HFF-Myc (cell line): ENCODE measurements around the gene RHOT1.

Source experiments
- DNase-seq: peaks from one replicate; pipeline ENCODE4 v3.0.0-alpha.2; 2011; ENCODE audit warnings: low read depth; ENCODE audit errors: extremely low read depth
- H3K4me3 ChIP-seq: replicated peaks from 2 replicates; pipeline ENCODE4 v1.5.1; 2011; ENCODE audit warnings: low read depth, mild to moderate bottlenecking, control low read depth, low read length
- TF ChIP-seq, protein P1 (sequence below): IDR thresholded peaks from 2 replicates; pipeline ENCODE4 v1.5.1; 2012; ENCODE audit warnings: mild to moderate bottlenecking, low read depth, low read length, control low read depth; ENCODE audit errors: missing control alignments

Gene RHOT1

GRCh38 chr17:32227910-32228309 is 85.6 kb downstream of the RHOT1 start:
- no peak overlapping the region for H3K4me3 ChIP-seq
- no peak for DNase-seq
- TF ChIP-seq, protein P1, sequence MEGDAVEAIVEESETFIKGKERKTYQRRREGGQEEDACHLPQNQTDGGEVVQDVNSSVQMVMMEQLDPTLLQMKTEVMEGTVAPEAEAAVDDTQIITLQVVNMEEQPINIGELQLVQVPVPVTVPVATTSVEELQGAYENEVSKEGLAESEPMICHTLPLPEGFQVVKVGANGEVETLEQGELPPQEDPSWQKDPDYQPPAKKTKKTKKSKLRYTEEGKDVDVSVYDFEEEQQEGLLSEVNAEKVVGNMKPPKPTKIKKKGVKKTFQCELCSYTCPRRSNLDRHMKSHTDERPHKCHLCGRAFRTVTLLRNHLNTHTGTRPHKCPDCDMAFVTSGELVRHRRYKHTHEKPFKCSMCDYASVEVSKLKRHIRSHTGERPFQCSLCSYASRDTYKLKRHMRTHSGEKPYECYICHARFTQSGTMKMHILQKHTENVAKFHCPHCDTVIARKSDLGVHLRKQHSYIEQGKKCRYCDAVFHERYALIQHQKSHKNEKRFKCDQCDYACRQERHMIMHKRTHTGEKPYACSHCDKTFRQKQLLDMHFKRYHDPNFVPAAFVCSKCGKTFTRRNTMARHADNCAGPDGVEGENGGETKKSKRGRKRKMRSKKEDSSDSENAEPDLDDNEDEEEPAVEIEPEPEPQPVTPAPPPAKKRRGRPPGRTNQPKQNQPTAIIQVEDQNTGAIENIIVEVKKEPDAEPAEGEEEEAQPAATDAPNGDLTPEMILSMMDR = no peak

- H3K4me3 ChIP-seq = no peak overlapping the region
- no peak for DNase-seq
- TF ChIP-seq, protein P1 = no peak
Observed at GRCh38 chr17:32235588-32235987, 93.3 kb downstream of the RHOT1 start.

DNA sequence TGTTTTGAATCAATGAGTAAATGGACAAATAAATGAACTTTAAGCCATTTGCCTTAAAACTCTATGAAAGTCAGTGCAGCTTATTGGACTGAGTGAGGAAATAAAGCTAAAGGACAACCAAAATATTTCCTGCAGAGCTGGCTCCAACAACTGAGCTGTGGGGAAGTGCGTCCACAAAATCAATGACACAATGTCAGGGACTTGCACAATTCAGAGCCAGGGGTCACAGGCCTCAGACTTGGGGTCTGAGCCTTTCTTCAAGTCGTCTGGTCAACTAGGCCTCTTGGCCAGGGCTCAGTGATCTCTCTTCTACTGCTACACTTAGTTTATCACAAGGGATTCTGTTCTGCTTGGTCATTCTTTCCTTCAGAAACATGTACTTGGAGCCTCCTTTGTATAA is 97.2 kb downstream of the RHOT1 start:
- no peak overlapping the region for H3K4me3 ChIP-seq
- TF ChIP-seq, protein P1 = no peak
- DNase-seq = no peak

DNA sequence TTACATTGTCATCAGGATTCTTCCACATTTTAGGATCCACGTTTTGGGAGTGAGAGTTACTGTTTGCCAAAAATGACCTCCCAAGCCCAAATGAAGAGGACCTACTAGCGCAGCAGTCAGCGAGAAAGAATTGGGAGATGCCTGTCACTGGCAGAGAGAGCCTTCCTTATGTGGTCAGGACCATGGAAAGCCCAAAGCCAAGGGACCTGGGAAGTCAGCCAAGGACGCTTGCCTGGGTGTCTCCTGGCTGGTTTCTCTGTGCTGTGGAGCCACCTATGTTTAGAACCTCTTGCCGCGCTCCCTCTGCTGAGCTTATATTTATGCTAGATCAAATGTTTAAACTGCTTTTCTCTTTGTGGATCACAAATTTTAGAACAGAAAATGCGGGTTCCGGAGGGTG is 98.4 kb downstream of the RHOT1 start:
- TF ChIP-seq, protein P1 = no peak
- DNase-seq = peak; percentile 2
- H3K4me3 ChIP-seq = no peak overlapping the region

GRCh38 chr17:32241640-32242039 is 99.3 kb downstream of the RHOT1 start:
- TF ChIP-seq, protein P1 = no peak
- DNase-seq = no peak
- no peak overlapping the region for H3K4me3 ChIP-seq

- DNase-seq = no peak
- TF ChIP-seq, protein P1 = no peak
- no peak overlapping the region for H3K4me3 ChIP-seq
Observed at GRCh38 chr17:32249475-32249874, 107.2 kb downstream of the RHOT1 start.

DNA sequence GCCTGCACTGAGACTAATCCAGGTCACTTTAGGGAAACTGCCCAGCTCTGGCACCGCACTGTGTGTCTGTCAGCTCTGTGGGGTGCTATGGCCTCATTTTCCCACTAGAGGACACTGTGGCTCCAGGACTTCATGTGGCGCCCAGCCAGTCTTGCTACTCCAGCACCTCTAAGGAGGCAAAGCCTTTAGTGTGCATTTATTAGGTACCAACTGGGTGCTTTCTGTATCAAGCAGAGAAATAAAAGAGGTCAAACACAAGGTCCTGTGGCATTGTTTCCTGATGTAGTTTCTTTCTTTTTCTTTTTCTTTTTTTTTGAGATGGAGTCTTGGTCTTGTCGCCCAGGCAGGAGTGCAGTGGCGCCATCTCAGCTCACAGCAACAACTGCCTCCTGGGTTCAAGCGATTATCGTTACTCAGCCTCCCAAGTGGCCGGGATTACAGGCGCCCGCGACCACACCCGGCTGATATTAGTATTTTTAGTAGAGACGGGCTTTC is 110.9 kb downstream of the RHOT1 start:
- no peak overlapping the region for H3K4me3 ChIP-seq
- TF ChIP-seq, protein P1 = peak; percentile 98
- peak; percentile 48 for DNase-seq
